HG03064 (cell line): ENCODE measurements around the gene PTGER3.

Experiments
- ATAC-seq: cut with Tn5 transposase; IDR thresholded peaks from one replicate; pipeline ENCODE4 v1.9.1; 2021; ENCODE audit warnings: low read depth; ENCODE audit not compliant: unreplicated experiment

Gene PTGER3

DNA sequence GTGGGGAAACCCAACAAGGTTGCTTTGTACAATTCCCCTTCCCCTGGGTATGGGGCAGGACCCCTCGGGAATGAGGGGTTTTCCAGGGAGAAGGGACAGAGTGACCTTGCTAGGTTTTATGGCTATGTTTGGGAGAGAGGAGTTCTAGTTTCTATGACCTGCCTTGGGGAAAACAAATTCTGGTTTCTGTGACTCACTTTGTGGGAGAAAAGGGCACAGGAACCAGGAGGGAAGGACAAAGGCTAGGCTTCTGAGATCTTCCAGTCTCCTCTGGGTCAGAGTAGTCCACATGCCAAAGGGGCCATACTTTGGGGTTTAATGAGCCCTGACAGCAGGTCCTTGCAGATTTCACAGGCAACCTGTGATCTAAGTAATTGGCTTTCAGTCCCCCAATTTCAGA, 5.5 kb upstream of the PTGER3 start:
- no peak for ATAC-seq

DNA sequence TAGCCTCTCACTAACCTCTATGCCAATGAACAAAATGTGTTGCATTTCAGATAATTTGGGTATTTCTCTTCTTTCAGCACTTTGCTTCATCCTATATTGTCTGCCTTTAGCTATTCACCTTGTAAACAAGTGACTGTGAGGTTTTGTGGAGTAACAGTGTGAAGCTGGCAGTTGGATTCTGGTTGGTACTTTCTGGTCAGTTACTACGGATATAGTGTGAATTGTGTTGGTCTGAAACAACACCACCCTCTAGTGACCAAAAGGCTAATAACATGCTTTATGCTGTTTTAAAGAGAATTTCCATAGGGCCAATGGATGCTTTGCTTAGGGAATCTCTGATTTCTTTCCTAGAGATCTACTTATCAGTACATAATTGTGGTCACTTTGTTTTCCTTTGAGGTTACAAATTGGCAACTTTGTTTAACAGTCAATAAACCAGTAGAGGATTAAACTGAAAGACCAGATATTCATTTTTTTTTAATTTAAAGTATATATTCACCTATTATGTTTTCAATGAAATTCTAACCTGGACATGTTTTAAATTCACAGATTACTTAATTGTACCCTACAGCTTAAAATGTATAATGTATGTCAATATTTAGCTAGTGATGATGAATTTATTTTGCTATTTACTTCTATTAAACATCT, 2.5 kb upstream of the PTGER3 start:
- ATAC-seq = peak; percentile 46

DNA sequence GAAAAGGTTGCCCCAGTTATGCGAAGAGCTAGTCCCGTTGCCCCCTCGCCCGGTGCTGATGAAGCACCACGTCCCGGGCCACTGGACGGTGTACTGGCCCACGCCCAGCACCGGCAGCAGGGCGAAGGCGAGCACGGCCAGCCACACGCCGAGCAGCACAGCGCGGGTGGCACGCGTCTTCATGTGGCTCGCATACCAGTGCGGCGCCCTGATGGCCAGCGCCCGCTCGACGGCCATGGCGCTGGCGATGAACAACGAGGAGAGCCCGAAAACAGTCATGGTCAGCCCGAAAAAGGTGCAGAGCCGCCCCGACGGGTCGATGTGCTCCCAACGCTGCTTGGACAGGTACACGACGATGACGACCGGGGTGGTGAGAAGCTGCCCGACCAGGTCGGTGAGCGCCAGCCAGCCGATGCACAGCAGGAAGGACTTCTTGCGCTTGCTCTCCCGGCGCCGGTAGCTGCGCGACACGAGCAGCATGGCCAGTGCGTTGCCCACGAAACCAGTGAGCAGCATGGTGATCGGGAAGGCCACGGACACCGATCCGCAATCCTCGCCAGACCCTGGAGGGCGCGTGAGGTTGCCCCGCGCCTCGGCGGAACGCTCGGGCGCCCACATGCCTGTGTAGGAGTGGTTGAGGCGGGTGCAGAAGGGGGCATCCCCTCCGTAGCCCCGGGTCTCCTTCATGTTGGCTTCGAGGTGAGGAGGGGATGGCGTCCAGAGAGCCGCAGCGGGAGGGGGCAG, 553 bp downstream of the PTGER3 start:
- ATAC-seq = no peak

DNA sequence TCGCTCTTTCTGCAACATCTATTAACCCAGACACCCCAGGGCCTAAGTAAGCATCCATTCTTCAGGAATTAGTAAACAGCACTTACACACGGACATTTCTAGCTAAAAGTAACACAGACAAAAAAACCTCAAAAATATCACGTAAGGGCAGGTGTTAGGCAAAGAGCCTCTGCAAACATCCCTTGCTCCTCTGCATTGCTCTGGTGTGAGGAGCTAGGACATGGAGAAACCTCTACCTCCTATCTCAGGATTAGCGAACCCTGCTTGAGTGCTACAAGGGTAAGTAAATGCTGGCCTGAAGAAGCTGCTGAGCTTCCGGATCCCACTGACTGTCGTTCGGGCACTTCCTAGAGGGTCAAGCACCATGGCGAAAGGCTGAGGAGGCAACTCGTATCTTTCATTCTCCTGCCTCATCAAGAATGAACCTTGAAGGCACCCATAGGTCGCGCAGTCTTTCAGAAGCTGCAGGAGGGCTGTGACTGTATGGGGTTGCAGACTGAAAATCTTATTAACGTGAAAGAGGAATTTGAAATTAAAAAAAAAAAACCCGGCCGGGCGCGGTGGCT, 2.1 kb downstream of the PTGER3 start:
- ATAC-seq = no peak

DNA sequence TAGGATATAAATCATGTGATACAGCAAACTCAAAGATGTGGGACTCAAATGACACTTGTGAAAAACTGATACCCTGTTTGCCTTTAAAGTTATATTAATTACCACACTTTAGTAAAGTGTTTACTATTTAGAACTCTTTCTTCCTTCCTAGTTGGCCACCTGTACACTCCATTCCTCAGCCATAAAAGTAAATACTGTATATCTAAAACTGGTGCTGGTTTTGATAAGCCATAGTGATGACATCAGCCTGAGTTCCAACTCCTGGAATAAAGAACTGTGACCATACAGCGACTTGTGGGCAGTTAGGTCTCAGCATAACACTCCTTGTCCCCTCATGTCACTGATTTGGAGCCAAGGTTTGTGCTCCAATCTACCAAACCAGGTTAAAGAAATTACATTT, 2.8 kb downstream of the PTGER3 start:
- ATAC-seq = no peak

DNA sequence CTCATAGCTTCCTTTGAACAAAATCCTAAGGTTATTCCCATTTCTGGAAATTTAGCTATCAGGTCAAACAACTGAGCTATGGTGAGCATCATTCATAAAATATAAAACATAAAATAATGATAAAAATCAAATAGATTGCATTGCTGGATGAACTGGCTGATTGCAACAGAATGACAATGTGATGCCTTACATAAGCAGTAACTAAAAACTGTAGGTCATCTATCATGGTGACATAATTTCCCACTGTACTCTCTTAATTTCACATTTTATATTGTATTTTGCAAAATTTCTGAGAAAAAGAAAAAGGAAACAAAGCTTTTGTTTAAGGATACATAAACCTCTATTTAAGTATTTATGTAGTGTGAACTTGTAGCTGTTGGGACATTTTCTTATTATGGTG, 4.6 kb downstream of the PTGER3 start:
- ATAC-seq = no peak

DNA sequence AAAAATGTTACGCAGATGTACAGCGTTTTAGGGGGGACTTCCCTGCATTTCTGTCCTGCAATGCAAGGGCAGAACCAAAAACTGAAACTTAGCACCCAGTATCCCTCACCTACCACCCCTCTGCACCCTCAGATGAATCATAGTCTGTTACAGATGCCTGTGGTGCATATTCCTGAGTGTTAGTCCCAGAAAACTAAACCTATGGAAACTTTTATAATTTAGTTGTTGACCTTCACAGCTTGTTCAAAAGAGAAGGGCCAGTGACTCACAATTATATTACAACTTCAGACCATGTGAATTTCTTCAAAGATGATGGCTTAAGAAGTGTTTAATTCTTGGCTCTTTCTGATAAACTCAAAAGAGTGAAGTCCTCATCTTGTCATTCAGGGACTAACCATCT, 5.8 kb downstream of the PTGER3 start:
- no peak for ATAC-seq

DNA sequence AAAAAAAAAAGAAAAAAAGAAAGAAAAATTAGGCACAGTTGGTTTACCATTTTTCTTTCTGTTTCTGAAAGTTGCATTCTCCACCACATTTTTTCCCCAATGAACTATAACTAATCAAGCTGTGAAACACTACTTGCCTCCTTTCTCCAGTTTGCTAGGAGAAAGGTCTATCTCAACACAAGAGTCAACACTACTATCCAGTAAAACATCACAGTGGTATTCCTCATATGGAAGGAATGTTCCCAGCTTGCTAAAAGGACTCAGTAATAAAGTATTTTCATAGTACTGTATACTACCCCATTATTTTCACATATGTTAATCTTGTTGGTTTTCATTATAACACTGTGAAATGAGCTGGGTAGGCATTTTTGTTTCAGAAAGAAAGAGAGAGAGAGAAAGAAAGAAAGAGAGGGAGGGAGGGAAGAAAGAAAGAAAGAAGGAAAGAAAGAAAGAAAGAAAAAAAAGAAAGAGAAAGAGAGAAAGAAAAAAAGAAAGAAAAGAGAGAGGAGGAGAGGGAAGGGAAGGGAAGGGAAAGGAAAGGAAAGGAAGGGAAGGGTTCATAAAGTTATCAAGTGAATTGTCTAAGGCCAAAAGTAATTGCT, 7.9 kb downstream of the PTGER3 start:
- no peak for ATAC-seq

DNA sequence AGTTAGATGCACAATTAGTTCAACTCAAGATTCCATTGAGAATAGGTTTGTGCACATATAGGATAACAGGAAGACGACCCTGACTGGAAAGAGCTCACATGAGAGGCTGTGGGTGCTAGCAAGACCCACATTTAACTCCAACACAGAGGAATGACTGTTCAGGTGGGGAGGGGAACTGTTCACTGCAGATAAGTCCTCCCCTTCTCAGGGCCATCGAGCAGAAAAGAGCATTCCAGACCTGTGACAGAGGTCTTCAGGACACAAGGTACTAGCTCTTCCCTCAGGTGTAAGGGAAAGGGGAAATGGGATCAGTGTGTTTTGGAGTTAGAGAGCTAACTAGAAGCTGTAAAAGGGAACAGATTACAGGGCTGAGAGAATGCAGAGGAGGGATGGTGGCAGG, 8.7 kb downstream of the PTGER3 start:
- no peak for ATAC-seq

DNA sequence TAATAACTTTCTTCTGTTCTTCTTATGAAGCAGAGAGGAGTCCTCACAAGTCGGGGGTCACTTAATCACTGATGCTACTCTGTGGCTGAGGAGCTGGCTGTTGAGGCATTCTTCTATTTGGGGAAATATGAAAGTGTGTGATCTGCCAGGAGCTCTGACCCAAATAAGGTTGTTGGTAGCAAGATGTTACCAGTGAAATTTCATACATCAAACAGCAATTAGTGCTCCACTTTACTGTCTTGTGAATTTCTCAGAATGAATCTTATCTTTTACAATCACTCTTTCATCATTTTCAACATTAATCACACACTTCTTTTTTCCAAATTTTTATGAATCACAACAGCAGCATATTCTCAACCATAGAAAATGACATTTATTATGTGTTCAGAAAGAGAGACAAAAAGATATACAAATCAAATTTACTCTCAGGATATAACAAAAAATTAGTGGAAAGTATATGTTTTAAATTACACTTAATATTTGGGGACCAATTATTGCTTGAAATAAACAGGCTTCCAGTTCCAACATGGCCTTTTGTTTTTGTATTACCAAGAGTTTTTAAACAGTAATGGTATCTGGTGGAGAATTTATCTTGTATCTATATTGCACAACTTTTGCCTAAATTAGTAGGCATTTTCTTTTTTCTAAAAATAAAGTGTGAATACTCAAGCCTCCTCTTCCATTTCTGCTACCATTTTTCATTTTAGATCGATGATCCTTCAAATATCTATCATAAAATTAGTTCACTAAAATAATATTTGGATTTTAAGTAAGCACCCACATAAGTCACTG, 9.6 kb downstream of the PTGER3 start:
- no peak for ATAC-seq

DNA sequence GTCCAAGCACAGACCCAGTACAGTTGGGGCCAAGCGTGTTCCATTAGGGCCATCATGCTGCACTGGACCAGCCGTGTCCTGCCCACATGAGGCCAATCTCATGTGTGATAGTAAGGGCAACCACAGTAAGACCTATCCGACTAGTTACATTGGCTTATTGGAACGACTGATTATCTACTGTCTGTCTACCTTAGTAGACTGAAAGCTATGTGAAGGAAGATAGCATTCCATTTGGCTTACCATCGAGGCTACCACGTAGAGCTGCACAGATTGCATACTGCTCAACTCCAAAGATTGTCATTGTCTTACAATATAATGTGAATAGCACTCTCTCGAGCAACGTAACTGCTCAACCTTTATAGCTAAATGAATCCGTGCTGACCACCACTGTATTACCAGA, 10.6 kb downstream of the PTGER3 start:
- ATAC-seq = no peak

DNA sequence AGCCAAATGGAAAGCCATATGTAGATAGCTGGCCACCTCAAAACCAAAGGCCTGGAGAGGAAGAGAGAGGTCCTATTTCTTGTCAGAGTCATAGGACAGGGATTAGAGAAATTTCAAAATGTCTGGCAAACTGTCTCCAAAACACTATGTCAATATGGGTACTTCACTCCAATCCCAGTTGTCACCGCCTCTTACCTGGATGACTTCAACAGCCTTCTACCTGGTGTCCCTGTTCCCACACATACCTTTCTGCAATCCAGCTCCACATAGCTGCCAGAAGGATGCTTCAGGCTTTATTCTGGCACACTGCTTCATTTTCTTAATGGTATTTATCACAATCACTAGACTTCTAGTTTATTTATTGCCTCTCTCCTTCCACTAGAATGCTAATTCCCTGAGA, 14.5 kb downstream of the PTGER3 start:
- ATAC-seq = no peak

DNA sequence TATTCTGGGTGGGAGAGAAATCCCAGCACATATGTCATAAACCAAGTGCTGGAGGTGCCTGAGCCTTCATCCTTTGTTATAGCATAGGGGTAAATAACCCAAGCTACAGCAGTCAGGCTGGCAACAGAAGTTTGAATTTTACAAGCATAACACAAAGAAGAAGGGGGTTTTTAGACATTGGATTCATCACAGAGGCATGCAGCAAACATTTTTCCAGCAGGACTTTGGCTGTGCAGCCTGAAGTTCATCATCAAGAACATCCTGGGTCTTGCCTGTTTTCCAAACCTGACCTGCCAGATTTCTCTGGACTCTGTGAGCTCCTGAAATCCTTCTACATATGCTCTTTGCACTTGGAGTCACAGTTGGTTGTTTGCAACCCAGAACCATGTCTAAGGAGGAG, 16.2 kb downstream of the PTGER3 start:
- ATAC-seq = no peak

DNA sequence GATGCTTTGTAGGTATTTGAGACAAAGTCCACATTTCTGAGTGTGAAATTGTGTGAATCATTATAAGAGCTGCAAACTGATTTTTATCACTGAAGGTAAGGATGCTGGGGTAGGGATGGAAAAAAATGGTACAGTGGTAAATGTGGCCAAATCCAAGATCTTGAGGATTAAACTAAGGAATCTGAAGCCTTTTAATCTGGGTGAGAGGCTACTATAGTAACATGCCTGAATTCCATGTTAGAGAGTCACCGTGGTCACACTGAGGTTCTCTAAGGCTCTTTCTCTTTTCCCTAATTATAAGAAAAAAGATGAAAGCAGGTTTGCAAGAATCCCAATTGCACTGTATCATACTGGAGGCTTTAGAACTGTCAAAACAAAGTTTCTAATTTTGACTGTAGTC, 17.6 kb downstream of the PTGER3 start:
- no peak for ATAC-seq

DNA sequence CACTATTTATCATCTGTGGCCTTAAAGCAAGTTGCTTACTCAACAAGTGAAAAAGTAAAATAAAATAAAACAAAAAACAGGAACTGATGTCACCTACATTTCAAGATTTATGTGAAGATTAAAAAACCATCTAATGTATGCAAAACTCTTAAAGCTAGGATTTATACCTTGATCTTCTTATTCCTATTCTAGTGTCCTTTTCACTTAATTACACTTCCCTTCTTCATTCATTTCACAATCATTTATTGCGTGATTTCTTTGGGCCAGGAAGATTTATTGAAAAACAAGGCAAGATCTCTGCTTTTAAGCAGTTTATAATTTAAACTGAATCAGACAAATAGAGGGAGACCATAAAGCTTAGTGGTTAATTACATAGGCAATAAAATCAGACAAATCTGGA, 18.6 kb downstream of the PTGER3 start:
- ATAC-seq = no peak

DNA sequence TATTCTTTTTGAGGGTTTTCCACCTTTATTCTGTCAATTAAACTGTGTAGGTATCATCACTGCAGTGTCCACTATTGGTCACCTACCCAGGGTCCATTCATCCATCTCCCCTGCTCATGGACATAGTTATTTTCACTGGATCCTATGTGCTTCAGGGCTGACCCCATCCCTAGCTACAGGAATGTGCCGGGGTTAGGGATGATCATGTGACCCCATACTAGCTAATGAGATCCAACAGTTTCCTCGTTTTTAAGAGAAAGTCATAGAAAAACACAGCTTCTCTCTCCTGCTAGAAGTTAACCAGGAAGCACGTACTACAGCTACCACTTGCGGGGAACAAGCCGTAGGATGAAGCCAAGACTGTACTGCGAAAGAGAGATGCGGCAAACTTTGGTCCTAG, 19.6 kb downstream of the PTGER3 start:
- no peak for ATAC-seq

DNA sequence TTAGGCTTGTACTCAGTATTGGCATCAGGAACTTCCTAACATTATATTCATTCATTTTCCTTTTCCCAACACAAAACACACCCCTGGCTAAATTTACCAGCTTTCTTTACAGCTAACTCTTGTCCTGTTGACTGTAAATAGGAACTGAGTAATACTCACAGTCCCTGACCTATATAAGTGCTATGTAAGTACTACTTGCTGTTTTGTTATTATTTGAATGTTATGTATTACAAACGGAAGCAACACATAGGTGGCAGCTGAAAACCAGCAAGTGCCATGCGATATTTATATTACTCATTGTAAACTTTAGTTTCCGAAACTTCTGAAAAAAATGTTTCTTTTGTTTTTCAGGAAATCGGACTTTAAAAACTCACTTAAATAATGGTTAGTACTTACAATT, 21.5 kb downstream of the PTGER3 start:
- no peak for ATAC-seq

DNA sequence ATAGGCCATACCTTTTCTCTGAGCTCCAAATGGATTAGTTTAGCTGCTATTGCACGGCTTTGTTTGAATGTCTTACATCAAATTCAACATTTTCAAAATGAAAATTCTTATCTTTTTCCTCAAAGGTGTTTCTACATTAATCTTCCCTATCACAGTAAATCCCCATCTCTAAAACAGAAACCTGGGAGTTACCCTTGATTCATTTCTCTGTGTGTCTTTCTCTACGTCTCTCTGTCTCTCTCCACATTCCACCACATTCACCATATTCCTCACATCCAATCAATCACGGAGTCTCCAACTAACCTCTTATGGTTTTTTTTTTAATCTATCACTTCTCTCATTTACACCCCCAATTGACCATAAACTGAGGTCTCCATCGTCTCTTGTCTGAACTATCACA, 24.1 kb downstream of the PTGER3 start:
- ATAC-seq = no peak

DNA sequence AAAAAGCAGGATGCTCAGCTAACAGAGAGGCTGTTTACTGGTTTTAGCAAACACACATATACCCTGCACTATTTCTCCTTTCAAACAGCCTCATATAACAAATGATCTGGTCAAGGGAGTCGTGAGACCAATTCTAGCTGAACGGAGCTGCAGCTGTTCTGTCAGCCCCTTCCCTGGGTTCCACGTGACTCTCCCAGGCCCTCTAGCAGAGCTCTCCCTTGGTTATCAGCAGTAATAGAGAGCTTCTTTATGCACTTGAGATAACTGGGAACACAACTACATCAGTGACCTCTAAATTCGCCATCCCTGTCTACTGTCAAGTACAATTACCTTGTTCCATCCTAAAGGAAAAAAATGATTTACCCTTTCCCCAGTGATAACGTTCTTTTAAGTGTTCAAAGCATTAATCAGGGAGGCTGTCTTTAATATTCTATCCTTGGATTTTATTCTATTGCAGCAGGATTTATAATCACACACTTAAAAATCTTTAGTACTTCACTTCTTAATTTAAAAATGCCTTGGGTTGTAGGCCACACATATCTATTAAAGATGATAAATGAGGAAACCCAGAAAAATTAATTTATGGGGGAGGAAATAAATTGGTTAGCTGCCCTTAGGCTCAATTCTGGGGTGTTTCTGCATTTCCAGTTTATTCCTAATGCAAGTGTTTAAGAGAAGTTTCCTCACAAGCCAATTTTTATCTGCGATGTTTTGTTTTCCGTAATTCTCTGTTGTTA, 28.2 kb downstream of the PTGER3 start:
- no peak for ATAC-seq

DNA sequence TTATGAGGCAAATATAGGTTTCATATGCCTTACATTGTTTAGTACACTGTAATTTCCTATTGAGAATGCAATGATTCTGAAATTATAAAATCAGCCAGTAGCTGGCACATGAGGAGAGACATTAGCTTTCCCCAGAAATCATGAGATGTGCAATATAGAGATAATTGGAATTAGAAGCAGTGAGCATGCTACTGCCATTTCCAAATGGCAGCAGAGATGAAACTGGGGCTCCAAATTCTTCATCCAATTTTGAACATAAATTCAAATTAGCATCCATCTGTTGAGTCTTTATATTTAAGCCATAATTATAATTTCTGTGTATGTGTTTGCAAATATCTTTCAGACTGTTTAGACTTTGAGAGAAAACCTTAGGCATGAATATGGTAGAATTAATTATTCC, 28.8 kb downstream of the PTGER3 start:
- no peak for ATAC-seq
